Measurements from ENCODE around the gene RASSF8.

GRCh38 chr12:25960143-25960542 is 1.7 kb downstream of the RASSF8 start:
- TF ChIP-seq CTCF (IDR thresholded peaks at IDR 0.05) = no peak
- TF ChIP-seq EP300 (IDR thresholded peaks at IDR 0.05; ENCODE audit: low read depth) = no peak
- no peak for TF ChIP-seq POLR2AphosphoS5 (IDR thresholded peaks at IDR 0.05)
- no peak for TF ChIP-seq POLR2A (IDR thresholded peaks at IDR 0.05)
